CD4-positive, alpha-beta T cell treated with Interleukin-6 at 100 ng/mL for 8 hours (primary cell): ENCODE measurements around the gene CC2D1A.
"Not testable (repeated sequence)": the region's sequence is repeated elsewhere in the genome, so short reads cannot be mapped to it uniquely, and the experiment has no call there.

Source experiments
- DNase-seq: peaks from one replicate; pipeline ENCODE4 v3.0.0-alpha.2; 2020; ENCODE audit warnings: mixed read lengths, low spot score

CC2D1A gene

DNA sequence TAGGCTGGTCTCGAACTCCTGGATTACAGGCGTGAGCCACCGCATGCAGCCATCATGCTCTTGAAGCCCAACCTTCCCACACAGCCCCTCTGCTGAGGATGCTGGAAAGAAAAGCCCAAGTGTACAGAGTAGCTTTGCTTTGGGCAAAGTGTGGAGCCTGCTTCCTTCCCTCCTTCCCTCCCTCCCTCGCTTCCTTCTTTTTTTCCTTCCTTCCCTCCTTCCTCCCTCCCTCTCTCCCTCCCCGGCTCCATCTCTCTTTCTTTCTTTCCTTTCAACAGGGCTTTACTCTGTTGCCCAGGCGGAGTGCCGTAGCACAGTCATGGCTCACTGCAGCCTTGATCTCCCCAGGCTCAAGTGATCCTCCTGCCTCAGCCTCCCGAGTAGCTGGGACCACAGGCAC is 2.7 kb downstream of the CC2D1A start:
- no peak for DNase-seq

DNA sequence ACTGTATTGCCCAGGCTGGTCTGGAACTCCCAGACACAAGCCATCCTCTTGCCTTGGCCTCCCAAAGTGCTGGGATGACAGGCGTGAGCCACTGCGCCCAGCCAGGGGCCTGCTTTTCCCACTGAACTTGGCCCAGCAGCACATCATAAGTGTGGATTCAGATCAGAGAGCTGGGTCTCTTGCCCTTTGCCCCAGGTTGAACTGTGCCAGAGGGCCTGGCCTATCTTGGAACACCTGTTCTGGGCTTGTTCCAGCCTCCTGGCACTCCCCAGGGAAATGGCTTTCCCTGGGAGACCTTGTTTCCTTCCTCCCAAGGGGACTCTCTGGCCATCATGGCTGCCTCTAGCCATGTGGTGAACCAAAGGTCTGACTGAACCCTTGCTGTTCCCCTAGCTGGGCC is 3.4 kb downstream of the CC2D1A start:
- no peak for DNase-seq

DNA sequence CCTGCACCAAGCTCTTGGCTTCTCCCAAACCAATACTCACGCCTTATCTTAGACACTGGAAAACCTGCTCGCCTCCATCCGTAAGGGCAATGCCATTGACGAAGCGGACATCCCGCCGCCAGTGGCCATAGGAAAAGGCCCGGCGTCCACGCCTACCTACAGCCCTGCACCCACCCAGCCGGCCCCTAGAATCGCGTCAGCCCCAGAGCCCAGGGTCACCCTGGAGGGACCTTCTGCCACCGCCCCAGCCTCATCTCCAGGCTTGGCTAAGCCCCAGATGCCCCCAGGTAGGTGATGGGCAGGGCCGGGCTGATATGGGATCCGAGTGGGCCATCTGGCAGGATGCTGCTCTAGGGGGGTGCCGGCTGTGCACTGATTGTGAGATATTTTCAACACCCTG is 7.4 kb downstream of the CC2D1A start:
- DNase-seq, result no peak

DNA sequence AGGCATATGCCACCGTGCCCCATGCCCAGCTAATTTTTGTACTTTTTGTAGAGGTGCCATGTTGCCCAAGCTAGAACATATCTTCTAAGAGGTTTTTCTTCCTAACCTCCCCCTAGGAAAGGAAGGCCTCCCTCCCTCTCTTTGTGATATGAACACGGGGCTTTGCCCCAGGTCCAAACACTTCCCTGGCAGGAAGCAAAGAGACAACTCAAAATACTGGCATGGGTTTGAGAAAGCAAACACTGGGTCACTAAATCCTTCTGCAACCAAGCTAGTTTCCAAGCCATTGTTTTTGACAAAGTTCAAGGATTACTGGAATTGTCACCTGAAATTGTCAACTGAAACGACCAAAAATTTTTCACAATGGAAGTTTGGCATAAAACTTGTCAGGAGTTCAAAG is 8.8 kb downstream of the CC2D1A start:
- no peak for DNase-seq

DNA sequence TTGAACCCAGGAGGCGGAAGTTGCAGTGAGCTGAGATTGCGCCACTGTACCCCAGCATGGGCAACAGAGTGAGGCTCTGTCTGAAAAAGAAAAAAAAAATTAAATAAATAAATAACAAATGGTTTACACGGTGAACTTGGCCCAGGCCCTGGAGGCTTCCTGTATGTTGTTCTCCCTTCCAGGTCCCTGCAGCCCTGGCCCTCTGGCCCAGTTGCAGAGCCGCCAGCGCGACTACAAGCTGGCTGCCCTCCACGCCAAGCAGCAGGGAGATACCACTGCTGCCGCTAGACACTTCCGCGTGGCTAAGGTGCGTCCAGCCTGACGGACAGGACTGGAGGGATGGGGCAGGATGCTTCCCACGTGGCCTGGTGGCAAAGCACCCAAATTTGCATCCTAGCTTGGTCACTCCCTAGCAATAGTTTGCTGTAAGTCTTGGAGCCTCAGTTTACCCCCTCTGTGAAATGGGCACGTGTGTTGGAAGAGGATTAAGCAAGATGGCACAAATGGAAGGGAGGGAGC is 11.9 kb downstream of the CC2D1A start:
- DNase-seq, result no peak

DNA sequence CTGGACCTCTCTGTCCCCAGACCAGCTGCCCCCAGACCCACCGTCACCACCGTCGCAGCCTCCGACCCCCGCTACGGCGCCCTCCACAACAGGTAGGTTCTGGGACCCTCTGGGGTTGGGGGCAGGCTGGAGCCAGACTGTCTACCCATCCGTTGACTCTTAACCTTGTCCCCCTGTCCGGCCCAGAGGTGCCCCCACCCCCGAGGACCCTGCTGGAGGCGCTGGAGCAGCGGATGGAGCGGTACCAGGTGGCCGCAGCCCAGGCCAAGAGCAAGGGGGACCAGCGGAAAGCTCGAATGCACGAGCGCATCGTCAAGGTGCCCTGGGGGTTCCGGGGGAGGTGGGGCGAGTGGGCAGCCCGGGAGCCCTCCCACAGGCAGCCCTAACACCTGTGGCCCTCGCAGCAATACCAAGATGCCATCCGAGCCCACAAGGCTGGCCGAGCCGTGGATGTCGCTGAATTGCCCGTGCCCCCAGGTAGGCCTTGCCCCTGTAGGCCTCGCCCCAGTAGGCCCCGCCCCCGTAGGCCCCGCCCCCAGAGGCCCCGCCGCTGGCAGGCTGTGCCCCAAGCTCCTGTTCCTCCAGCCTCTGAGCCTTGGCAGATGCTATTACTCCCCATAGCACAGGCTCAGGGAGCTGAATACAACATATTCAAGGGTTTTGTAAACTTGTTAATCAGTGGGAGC is 12.9 kb downstream of the CC2D1A start:
- no peak for DNase-seq

DNA sequence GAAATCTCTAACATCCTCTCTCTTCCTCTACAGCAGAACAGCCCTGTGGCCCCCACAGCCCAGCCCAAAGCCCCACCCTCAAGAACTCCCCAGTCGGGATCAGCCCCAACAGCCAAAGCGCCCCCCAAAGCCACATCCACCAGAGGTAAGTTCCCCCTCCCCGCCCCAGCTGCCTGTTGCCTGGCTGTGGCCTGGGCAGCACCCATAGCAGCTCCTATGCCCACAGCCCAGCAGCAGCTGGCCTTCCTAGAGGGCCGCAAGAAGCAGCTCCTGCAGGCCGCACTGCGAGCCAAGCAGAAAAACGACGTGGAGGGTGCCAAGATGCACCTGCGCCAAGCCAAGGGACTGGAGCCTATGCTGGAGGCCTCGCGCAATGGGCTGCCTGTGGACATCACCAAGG is 14.5 kb downstream of the CC2D1A start:
- DNase-seq, result no peak

DNA sequence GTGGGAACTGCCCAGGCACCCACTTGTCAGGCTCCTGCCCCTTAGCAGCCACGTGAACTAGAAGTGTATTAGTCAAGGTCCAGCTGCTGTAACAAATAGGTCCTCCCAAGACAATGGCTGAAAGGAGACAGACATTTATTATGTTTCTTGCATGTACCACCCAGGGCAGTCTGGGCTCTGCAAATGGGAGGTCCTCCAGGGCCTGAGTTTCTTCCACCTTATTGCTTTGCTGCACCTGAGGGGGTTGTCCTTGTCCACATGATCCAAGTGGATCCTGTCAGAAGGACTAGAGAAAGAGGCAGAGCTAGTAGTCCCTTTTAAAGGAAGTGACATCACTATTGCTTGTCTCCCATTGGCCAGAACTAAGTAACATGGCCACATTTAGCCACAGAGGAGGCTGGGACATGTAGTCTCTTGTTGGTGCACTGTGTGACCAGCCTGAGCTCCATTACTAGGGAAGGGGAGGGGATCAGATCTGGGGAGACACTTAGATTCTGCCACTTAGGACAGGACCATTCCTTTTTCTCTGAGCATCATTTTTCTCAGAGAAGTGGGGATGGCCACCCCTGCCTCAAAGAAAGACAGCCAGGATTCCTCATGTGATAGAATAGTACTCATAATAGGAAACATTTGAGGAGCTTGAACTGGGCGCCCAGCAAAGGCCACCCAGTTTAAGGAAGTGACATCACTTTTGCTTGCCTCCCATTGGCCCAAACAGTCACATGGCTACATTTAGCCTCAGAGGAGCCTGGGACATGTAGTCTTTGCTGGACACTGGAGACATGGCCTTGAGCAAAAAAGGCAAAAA is 15.1 kb downstream of the CC2D1A start:
- DNase-seq, result no peak

DNA sequence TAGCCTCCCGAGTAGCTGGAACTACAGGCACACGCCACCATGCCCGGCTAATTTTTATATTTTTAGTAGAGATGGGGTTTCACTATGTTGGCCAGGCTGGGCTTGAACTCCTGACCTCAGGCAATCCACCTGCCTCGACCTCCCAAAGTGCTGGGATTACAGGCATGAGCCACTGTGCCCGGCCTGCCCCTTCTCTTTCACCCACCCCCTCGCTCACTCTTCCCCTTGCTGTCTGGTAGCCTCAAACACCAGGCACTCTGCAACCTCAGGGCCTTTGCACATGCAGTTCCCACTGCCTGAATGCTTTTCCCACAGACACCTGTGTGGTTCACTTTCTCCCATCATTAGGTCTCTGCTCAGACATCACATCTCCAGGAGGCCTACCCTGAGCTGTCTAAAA is 16.1 kb downstream of the CC2D1A start:
- not testable (repeated sequence) for DNase-seq

DNA sequence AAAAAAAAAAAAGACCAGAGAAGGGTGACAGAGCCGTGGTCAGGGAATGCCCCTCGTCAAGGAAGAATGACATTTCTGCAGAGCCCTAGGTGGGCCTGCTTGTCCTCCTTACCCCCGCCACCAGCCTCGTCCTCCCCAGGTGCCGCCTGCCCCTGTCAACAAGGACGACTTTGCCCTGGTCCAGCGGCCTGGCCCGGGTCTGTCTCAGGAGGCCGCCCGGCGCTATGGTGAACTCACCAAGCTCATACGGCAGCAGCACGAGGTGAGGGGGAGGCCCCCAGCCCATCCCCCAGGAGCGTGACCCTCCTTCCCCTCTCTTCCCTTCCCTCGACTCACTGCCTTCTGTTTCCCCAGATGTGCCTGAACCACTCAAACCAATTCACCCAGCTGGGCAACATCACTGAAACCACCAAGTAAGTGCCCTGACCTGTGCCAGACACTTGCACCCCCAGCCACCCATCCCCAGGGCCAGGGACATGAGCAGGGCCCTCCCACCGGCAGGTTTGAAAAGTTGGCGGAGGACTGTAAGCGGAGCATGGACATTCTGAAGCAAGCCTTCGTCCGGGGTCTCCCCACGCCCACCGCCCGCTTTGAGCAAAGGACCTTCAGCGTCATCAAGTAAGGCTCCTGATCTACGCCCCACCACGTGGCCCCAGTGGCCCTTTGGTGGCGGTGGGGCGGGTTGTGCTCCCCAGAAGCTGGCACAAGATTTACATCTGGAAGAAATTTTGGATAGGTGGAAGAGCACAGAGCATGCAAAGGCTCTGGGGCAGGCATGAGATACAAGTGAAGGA is 17.4 kb downstream of the CC2D1A start:
- no peak for DNase-seq

DNA sequence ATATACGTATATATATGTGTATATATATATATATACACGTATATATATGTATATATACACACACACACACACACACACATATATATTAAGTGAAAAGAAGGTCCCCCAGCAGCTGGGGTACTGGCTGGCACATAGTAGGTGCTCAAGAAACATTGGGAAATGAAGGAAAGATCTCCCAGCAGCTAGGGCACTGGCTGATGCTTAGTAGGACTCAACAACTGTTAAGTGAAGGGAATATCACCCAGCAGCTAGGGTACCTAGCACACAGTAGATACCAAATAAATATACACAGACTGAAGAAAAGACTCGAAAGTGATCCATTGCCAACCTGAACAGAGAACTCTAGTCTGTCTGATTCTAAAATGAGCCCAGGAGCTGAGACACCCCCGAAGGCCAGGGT is 20.0 kb downstream of the CC2D1A start:
- no peak for DNase-seq

DNA sequence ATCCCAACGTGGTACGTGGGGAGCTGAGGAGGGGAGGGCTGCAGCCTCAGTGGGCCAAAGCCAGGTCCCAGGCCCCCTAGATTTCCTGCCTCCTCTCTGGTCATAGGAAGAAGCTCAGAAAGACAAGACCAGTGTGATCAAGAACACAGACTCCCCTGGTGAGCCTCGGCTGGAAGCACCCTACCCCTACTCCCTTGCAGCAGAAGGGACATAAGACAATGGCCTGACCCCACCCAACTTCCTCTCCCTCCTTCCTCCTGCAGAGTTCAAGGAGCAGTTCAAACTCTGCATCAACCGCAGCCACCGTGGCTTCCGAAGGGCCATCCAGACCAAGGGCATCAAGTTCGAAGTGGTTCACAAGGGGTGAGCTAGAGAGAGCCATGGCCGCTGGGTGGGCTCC is 20.7 kb downstream of the CC2D1A start:
- no peak for DNase-seq

DNA sequence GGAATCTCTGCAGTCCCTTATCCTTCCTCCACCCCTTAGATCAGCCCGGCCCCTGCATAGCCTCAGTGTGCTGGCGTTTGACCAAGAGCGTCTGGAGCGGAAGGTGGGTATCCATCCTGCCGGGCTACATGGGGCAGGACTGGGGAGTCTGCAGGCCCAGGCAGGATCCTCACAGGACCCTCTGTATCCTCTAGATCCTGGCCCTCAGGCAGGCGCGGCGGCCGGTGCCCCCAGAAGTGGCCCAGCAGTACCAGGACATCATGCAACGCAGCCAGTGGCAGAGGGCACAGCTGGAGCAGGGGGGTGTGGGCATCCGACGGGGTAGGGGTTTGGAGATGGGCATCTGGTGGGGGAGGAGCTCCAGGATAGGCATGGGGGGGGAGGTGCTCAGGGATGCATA is 23.3 kb downstream of the CC2D1A start:
- DNase-seq, result no peak

DNA sequence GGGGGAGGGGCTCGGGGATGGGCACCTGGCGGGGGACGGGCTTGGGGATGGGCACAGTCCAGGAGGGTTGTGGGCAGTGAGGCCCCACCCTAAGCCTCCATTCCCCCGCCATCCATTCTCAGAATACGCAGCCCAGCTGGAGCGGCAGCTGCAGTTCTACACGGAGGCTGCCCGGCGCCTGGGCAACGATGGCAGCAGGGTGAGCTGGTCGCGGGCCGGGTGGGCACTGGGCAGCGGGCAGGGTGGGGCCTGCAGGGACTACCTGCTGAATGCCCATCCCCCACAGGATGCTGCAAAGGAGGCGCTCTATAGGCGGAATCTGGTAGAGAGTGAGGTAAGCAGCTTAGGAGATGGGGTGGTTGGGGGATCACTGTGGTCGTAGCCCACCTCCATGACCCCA is 24.0 kb downstream of the CC2D1A start:
- no peak for DNase-seq

DNA sequence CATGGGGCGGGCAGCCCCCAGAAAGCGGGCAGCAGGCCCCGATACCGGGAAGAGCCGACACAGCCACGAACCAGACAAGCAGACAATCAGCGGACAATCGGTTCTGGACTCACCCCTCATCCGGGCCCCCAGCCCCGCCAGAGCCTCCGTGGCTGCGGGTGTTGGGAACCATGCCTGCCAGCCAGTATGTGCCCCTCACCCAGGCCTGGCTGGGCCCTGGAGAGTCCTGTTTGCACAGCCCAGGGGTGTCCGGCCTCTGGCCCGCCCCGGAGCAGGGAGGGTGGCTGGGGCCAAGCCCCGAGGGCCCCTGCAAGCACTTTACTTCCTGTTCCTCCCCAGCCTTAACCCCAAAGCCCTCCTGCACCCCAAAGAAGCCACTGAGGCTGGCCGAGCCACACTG is 24.4 kb downstream of the CC2D1A start:
- DNase-seq, result no peak

DNA sequence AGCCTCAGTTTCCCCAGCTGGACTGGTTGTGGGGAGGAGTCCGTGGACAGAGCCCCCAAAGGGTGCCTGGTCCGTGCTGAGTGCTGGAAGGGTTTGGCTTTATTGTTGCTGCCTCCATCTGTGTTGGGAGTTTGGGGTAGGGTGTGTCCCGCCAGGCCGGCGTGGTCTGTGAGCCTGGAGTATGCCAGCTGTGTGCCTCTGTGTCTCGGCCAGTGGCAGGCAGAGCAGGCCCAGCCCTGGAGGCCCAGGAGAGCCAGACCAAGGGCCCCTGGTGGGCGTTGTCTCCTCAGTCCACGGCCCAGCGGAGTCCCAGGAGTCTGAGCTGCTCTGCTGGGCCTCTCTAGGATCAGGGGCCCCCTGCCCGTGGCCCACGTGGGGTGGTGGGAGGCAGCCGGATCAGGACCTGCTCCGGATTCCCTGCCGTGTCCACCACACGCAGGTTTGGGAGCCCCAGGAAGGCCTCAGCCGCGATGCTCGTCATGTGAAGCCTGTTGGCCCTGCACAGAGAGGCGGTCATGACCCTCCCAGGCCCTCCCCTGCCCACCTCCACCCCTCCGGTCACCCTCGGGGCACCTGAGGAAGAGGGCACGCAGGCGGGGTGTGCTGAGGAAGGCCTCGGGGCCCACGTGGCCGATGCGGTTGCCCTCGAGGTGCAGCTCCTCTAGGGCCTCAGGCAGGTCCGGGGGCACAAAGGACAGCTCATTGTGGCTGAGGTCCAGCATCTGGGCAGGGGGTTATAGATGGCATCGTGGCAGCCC is 25.6 kb downstream of the CC2D1A start:
- DNase-seq, result no peak

DNA sequence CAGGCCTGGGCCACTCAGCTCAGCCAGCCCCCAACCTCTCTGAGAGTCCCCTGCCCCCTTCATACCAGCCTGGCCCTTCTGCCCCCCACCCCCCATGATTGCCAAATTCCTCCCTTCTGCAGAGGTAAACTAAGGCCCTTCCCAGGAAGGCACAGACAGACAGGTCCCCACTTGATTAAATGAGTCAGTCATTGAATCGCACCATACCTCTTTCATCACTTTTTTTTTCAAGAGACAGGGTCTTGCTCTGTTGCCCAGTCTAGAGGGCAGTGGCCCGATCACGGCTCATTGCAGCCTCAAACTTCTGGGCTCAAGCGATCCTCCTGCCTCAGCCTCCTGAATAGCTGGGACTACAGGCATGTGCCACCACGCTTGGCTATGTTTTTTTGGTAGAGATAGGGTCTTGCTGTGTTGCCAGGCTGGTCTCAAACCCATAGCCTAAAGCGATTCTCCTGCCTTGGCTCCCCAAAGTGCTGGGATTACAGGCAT is 26.2 kb downstream of the CC2D1A start:
- DNase-seq, result no peak

DNA sequence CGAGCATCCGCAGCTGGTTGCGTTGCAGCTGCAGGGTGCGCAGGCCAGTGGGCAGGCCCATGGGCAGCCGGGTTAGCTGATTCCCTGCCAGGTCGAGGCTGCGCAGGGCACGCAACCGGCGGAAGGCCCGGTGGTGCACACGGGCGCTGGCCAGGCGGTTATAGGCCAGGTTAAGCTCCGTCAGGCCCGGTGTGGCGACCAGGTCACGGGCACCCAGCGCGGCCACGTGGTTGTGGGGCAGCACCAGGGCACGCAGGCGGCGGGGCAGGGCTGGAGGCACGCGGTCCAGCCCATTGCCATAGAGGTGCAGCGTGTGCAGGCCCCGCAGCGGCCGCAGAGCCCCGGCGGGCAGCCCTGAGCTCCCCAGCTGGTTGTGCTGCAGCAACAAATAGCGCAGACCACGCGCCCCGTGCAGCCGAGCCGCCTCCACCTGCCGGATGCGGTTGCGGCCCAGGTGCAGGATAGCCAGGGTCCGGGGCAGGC is 27.0 kb downstream of the CC2D1A start:
- no peak for DNase-seq

DNA sequence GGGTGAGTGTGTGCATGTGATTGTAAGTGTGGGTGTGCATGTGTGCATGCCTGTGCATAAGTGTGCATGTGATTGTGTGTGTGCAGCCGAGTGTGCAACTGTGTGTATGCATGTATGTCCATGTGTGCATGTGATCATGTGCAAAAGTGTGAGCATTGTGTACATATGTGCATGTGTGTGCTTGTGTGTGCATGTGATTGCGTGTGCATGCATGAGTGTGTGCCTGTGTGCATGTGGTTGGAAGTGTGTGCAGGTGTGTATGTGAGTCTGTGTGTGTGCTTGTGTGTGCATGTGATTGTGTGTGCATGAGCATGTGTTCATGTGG is 28.7 kb downstream of the CC2D1A start:
- DNase-seq, result no peak

DNA sequence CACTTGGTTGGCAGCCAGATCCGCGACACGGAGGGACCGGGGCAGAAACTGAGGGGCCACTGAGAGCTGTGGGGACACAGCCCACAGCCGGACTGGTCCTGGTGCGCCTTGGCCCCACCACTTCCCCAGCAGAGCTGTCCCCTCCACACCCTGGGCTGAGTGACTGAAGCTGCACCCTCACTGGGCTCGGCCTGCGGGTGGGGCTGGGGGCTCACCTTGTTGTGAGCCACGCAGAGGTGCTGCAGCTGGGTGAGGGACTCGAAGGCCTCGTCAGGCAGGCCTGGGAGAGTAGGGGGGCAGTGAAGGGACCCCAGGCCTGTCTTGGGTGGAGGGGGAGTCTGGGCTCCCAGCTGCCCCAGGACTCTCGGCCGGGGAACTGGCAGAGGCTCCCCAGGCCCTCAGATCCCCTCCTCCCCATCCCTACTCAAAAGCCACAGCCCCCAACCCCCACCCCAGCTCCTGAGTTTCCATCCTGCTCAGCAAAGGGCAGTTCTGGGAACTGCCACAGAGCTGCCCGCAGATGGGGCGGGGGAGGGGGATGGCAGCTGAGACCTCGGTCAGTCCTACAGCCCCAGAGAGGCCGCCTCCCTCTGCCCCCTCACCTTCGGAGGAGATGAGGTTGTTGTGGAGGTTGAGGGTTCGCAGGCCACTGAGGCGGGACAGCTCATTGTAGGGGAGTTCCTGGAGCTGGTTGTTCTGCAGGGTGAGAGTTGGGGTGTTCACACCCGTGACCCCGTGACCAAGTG is 29.9 kb downstream of the CC2D1A start:
- no peak for DNase-seq
